ENCODE data around the gene BARX1. TPM values are rescaled to one million over a fixed set of nuclear protein-coding genes. Genes with fewer than 3 reads are reported as not detected.
"Not testable (repeated sequence)": the region's sequence is repeated elsewhere in the genome, so short reads cannot be mapped to it uniquely, and the experiment has no call there.

The BARX1 gene
- total RNA-seq, 1 donor from 2014 or later, result not detected

DNA sequence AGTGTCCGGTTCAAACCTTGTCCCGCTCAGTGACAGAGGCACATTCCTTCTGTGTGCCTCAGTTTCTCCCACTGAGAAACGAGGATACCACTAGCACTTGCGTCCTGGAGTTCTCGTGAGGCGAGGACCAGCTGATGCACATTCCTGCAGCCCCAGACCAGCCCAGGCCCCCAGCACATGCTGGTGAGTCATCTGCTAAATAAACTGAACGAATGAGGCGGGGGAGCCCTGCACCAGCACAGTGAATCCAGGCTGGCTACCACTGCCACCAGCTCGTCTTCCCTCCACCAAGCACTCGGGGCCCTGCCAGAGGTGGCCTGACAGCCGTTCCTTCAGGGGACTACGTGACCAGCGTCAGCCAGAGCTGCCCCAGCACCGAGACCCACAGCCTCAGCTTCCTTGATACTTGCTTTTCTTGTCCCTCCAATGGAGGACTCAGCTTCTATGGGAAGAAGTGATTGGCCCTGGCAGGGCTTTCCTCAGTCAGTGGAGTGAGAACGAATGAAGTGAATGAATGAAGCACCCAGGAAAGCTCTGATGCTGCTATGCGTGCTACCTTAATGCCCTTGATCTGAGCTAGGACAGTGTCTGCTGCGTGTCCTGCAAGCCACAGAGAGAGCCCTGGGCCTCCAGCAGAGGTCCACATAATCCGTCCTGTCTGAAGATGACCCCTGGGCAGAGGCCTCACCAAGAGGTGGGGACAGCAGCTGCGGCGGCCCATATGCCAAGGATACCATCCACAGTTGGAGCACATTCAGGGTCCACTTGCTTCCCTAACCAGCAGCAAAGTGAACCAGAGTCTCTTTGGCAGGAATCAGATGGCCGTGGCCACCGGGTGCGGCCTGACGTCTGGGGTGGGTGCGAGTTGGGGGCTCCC, 13.5 kb upstream of the BARX1 start:
- ATAC-seq (ENCODE audit: poor library complexity), result no peak
- intact Hi-C loops (cut with DNase I), result no loop called here
- no peak for DNase-seq

DNA sequence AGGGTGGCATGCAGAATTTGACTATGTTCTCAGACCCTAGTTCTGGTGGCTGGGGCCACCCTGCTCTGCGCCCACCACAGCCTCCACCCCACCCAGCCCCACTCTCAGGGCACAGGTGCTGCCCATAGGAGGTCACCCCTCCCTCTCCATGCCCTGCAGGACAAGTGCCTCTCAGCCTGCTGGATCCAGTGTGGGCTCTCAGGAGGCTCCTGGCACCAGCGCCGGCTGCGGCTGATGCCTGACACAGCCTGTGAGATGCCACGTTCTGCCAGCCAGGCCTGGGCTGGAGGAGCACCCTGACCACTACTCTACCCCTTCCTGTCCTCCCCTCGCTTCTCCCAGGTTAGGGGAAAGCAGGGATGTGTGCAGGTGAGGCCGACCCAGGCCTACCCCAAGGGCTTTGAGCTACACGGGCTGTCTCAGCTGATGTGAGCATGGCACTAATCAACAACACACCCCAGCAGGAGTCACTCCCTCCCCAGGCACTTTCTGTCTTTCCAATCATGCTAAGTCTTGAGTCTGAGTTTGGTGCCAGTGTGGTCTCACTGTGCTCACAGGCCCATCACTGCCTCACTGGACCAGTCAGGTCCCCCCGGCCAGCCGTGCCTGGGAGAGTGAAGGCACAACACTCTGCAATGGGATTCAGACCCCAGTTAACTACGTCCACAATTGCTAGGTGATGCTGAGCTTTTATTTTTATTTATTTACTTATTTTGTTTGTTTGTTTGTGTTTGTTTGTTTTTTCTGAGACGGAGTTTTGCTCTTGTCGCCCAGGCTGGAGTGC, 12.1 kb upstream of the BARX1 start:
- intact Hi-C loops (cut with DNase I), result no loop called here
- no peak for DNase-seq
- peak; percentile 12 for ATAC-seq (ENCODE audit: poor library complexity)

DNA sequence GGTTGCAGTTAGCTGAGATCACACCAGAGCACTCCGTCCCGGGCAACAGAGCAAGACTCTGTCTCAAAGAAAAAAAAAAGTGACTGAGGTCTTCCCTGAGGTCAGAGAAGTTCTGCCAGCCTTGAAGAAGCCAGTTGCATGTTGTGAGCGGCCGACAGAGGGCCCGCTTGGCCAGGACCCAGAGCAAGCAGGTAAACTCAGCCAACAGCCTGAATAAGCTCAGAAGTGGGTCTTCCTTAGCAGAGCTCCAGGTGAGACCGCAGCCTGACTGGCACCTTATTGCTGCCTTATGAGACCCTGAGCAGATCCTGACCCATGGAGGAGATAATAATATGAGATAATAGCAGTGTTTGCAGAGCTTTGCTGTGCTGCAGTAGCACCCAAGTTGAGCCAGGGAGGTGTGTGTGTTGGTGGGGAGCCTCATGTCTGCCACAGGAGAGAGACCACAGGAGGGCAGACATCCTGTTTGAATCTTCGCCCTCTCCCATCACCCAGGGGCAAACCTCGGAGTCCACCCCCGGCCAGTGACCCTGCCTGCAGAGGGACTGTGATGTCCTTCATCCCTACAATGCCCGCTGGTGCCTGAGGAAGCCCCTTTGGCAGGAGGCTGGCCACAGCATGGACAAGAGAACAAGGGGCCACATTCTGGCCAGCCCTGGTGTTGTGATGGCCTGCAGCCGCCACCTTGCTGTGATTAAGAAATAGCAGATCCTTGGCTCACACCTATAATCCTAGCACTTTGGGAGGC, 10.8 kb upstream of the BARX1 start:
- DNase-seq (no peak), ATAC-seq (ENCODE audit: poor library complexity) (no peak)
- intact Hi-C loops (cut with DNase I), result no loop called here

DNA sequence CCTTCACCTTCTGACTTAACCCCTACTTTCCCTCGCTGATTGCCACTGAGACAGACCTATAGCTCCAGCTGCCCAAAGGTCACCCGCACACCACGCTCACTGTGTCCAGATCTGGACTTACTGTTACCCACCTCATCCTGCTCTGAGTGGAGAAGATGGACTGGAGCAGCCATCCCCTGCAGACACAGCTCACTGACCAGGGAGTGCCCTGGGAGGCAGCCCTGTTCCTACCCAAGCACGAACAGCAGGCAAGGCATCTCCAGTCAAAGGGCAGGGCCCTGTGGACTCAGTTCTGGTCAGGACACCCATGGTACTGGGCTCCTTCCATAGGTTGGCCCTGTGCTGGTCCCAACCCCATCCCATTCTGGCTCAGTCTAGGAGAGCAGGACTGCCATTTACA, 9.5 kb upstream of the BARX1 start:
- no peak for DNase-seq
- ATAC-seq (ENCODE audit: poor library complexity), result no peak
- intact Hi-C loops (cut with DNase I), result no loop called here

GRCh38 chr9:93963969-93964368, 8.8 kb upstream of the BARX1 start:
- no peak for ATAC-seq (ENCODE audit: poor library complexity)
- intact Hi-C loops (cut with DNase I), result loop anchor here (2.0 kb wide), 1 partner anchor 281 kb away; no protein-coding TSS in a partner anchor
- no peak for DNase-seq

DNA sequence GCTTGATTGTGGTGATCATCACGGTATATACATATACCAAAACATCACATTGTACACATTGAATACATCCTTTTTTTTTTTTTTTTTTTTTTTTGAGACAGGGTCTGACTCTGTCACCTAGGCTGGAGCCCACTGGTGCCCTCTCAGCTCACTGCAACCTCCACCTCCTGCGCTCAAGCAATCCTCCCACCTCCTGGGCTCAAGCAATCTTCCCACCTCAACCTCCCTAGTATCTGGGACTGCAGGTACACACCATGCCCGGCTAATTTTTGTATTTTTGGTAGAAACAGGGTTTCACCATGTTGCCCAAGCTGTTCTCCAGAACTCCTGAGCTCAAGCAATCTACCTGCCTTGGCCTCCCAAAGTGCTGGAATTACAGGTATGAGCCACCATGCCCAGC, 8.3 kb upstream of the BARX1 start:
- intact Hi-C loops (cut with DNase I), result loop anchor here (2.0 kb wide), 1 partner anchor 281 kb away; no protein-coding TSS in a partner anchor
- not testable (repeated sequence) for DNase-seq; ATAC-seq (ENCODE audit: poor library complexity)

- peak; percentile 93 for ATAC-seq (ENCODE audit: poor library complexity)
- intact Hi-C loops (cut with DNase I), result loop anchor here (2.0 kb wide), 1 partner anchor 280 kb away; no protein-coding TSS in a partner anchor
- peak; percentile 88 for DNase-seq
These were observed 7.6 kb upstream of the BARX1 start for GRCh38 chr9:93962561-93963440.

DNA sequence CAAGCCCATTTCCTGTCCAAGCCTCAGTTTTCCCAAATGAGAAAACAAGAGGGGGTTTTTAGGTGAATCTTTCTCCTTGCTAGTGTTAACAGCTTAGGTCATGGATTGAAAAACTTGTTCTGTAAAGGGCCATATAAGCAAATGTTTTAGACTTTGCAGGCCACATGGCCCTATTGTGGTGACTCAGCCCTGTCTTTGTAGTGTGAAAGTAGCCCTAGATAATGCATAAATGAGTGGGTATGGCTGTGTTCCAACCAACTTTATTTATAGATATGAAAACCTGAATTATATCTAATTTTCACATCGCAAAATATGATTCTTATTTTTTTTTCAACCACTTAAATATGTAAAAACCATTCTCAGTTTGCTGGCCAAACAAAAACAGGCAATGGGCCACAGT, 6.9 kb upstream of the BARX1 start:
- DNase-seq, result no peak
- ATAC-seq (ENCODE audit: poor library complexity), result no peak
- intact Hi-C loops (cut with DNase I), result loop anchor here (2.0 kb wide), 1 partner anchor 279 kb away; no protein-coding TSS in a partner anchor

GRCh38 chr9:93960971-93961841, 6.1 kb upstream of the BARX1 start:
- intact Hi-C loops (cut with DNase I), result no loop called here
- ATAC-seq (ENCODE audit: poor library complexity) (no peak), DNase-seq (no peak)

GRCh38 chr9:93960221-93960970, 5.2 kb upstream of the BARX1 start:
- intact Hi-C loops (cut with DNase I), result no loop called here
- DNase-seq, result no peak
- ATAC-seq (ENCODE audit: poor library complexity), result no peak

GRCh38 chr9:93959739-93960154, 4.6 kb upstream of the BARX1 start:
- no peak for DNase-seq
- intact Hi-C loops (cut with DNase I), result no loop called here

GRCh38 chr9:93958819-93959682, 3.9 kb upstream of the BARX1 start:
- ATAC-seq (ENCODE audit: poor library complexity), result peak; percentile 43
- intact Hi-C loops (cut with DNase I), result no loop called here
- no peak for DNase-seq

More at GRCh38 chr9:93959739-93960154, 4.6 kb upstream of the BARX1 start:
- ATAC-seq (ENCODE audit: poor library complexity), result no peak

DNA sequence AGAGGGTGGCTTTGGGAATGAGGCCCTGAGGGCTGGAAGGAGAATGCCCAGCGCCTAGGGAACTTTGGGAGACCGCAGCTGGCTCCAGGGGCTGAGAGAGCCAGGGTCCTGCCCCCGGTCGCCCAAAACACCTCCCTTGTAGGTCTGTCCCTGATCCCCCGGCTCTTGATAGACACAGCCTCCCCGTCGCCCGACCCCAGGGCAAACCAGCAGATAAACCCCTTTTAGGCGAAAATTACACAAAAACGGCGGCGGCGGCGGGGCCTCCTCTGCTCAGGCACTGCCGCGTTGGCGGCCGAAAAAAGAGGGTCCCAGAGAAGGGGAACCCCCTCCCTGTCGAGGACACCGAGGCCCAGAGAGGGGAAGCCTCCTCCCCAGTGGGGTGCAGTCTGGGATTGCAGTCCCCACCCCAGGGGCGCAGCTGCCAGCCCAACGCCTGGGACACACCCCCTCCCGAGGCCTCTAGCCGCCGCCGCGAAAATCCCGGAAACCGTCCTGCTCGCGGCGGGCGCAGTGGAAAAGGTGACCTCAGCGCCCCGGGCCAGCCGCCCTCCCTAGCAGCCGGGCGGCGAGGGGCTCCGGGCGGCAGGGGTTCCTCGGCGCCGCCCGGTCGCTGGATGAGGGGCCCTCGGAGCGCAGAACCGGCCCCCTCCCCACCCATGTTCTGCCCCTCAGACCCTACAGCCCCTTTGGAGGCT, 3.1 kb upstream of the BARX1 start:
- DNase-seq (no peak), ATAC-seq (ENCODE audit: poor library complexity) (no peak)
- intact Hi-C loops (cut with DNase I), result no loop called here

DNA sequence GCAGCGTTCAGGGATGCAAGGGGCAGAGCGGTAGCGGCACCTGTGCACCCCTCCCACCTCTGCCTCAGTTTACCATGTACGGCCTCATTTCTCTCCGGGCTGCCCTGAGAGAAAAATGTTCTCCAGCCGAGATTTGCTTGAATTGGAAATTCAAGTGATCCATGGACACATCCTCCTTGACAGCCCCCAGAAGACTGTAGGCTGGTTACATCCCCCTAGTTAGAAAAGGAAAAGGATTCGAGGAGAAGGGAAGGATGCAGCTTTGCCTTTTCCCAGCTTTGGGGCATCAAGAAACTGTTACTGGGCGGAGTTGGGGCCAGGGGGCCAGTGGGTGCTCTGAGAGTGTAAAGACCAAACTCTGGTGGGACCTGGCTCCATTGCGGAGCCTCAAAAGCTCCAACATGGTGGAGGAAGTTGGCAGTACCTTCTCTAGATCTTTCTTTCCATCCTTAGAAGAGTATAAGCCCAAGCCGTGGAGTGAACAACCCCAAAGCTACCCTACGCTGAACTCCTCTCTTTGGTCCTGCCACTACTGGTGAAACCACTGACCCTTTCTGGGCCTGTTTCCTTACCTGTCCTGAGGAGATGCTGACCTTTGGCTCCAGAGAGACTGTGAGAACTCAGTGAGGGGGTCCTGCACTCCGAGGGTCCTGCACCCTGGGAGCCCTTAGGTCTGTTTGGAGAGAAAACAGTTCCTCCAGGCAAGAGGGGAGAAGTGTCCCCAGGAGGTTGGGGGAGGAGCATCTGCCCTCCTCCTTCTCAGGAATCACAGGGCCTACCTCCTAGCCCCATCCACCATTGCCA, 1.0 kb upstream of the BARX1 start:
- DNase-seq (no peak), ATAC-seq (ENCODE audit: poor library complexity) (no peak)
- intact Hi-C loops (cut with DNase I), result no loop called here

All from Right ventricle myocardium superior (tissue), 1 donor.